Neural cell (in vitro differentiated cells): ENCODE results near the gene CLIP3.

Source experiments
- CTCF ChIP-seq: fragments of 450-650 bp; IDR thresholded peaks from 2 replicates; pipeline ENCODE4 v1.5.1; 2014; ENCODE audit warnings: antibody characterized with exemption, mild to moderate bottlenecking, moderate library complexity; ENCODE audit not compliant: poor library complexity, severe bottlenecking
- EP300 ChIP-seq: fragments of 450-650 bp; conservative IDR thresholded peaks from 2 replicates; pipeline ENCODE4 v1.6.1; 2014; ENCODE audit warnings: antibody characterized with exemption, mild to moderate bottlenecking, moderate library complexity; ENCODE audit not compliant: poor library complexity, severe bottlenecking
- EZH2 ChIP-seq: fragments of 200-600, 300-800 bp; shearing (Covaris generic), sonication (generic); IDR thresholded peaks from 2 replicates; pipeline ENCODE4 v1.6.1; 2014; ENCODE audit warnings: antibody characterized with exemption, low read length, borderline replicate concordance, mild to moderate bottlenecking; ENCODE audit not compliant: insufficient read depth, poor library complexity, severe bottlenecking
- MXI1 ChIP-seq: fragments of 450-650 bp; conservative IDR thresholded peaks from 2 replicates; pipeline ENCODE4 v1.6.1; 2014; ENCODE audit warnings: antibody characterized with exemption, mild to moderate bottlenecking; ENCODE audit not compliant: poor library complexity, severe bottlenecking
- POLR2AphosphoS5 ChIP-seq: IDR thresholded peaks from 2 replicates; pipeline ENCODE4 v1.6.1; 2012
- REST ChIP-seq: IDR thresholded peaks from 2 replicates; pipeline ENCODE4 v1.6.1; 2012; ENCODE audit warnings: borderline replicate concordance

GRCh38 chr19:35977446-35978222 is 55.0 kb downstream of the CLIP3 start:
- TF ChIP-seq POLR2AphosphoS5 (no peak), REST (no peak), CTCF (no peak), MXI1 (no peak), EP300 (no peak), EZH2 (no peak)
